RWPE1 (cell line): ENCODE measurements around the gene MAGI1.

Source experiments
- CTCF ChIA-PET: fragments of 350-600 bp; sonication (Branson Sonifier 250); formaldehyde crosslinking; extraction: SDS; loops from one replicate; lab custom pipeline; 2021; lab: Yijun Ruan, JAX
- POLR2A ChIA-PET: fragments of 400-600 bp; formaldehyde crosslinking; extraction: SDS; loops from one replicate; lab custom pipeline; 2020; ENCODE audit warnings: antibody characterized with exemption; ENCODE audit not compliant: low non-redundant PET; lab: Yijun Ruan, JAX
- DNase-seq: peaks from one replicate; pipeline ENCODE4 v3.0.0; 2012; ENCODE audit warnings: low spot score
- H3K27ac ChIP-seq: fragments of 450-650 bp; 2 replicates; pipeline ENCODE4 v1.5.1; 2017
- TF ChIP-seq, protein P1 (sequence below): fragments of 450-650 bp; conservative IDR thresholded peaks from 2 replicates; pipeline ENCODE4 v1.5.1; 2017; ENCODE audit warnings: low read depth, mild to moderate bottlenecking

The MAGI1 gene

DNA sequence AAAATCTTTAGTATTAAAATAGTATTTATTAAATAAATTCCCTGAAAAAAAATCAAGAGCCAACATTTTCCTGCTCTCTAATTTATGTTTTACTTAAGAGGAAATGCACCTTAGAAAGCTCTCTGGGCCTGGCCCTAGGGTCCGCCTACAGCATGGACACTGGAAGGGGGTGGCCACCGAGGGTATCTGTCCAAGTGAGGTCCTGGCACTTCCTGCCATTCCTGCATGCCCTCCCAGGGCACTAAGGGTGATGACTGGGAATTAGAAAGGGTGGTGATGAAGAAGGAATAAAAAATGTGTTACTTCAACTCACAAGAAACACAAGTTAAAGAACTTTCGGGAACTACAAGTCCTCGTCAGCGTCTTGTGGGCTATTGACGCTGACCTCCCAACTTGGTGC is 92.8 kb downstream of the MAGI1 start:
- no peak for DNase-seq
- ChIA-PET POLR2A (no interaction called here), CTCF (no interaction called here)
- TF ChIP-seq, protein P1, sequence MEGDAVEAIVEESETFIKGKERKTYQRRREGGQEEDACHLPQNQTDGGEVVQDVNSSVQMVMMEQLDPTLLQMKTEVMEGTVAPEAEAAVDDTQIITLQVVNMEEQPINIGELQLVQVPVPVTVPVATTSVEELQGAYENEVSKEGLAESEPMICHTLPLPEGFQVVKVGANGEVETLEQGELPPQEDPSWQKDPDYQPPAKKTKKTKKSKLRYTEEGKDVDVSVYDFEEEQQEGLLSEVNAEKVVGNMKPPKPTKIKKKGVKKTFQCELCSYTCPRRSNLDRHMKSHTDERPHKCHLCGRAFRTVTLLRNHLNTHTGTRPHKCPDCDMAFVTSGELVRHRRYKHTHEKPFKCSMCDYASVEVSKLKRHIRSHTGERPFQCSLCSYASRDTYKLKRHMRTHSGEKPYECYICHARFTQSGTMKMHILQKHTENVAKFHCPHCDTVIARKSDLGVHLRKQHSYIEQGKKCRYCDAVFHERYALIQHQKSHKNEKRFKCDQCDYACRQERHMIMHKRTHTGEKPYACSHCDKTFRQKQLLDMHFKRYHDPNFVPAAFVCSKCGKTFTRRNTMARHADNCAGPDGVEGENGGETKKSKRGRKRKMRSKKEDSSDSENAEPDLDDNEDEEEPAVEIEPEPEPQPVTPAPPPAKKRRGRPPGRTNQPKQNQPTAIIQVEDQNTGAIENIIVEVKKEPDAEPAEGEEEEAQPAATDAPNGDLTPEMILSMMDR: no peak
- no peak overlapping the region for H3K27ac ChIP-seq

DNA sequence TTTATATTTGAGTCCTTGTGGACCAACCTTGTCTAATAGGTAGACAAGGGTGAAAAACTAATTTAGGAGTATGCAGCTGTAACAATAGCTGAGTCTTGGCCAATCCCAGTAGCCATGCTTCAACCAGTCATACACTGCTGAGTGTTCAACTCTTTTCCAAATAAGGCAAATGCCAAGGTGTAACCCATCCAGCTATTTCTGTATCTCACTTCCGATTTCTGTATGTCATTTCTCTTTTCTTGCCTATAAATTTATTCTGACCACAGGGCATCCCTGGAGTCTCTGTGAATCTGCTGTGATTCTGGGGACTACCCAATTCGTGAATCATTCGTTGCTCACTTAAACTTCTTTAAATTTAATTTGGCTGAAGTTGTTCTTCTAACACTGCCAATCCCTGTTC is 93.2 kb downstream of the MAGI1 start:
- ChIA-PET POLR2A (no interaction called here), CTCF (no interaction called here)
- TF ChIP-seq, protein P1: no peak
- H3K27ac ChIP-seq: no peak overlapping the region
- DNase-seq: no peak

DNA sequence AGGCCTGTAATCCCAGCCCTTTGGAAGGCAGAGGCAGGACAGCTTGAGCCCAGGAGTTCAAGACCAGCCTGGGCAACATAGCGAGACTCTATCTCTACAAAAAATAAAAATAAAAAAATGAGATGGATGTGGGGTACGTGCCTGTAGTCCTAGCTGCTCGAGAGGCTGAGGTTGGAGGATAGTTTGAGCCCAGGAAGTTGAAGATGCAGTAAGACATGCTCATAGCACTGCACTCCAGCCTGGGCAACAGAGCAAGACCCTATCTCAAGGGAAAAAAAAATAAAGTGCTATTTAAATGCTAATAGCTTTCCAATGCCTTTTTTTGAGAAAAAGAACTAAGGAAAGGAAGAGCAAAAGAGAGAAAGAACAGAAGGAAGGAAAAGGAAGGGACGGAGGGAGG is 94.5 kb downstream of the MAGI1 start:
- DNase-seq: no peak
- TF ChIP-seq, protein P1: no peak
- ChIA-PET CTCF (no interaction called here), POLR2A (no interaction called here)
- no peak overlapping the region for H3K27ac ChIP-seq

DNA sequence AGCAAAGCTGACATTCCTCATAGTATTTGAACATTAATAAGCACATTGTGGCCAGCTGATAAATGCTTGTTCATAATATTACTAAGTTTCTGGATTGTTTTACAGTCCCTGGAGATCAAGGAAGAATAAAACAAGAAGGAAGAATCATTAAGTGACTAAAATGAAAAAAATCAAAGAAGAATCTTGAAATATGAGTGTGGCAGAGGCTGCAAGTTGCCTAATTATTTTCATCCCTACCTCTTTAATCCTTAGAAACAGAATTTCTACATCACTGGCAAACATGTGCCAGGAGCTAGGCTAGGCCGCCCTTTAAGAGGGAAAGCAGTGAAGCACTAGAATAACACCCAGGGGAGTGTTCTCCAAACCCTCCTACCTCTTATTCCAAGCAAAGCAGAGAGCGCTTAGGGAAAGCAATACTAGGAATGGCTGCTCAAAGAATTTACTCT is 98.9 kb downstream of the MAGI1 start:
- TF ChIP-seq, protein P1: no peak
- ChIA-PET CTCF (interaction anchor here (0.7 kb wide), 1 partner anchor 92 kb away, joined by 3 read pairs; no protein-coding TSS in a partner anchor), POLR2A (no interaction called here)
- no peak for DNase-seq
- no peak overlapping the region for H3K27ac ChIP-seq

DNA sequence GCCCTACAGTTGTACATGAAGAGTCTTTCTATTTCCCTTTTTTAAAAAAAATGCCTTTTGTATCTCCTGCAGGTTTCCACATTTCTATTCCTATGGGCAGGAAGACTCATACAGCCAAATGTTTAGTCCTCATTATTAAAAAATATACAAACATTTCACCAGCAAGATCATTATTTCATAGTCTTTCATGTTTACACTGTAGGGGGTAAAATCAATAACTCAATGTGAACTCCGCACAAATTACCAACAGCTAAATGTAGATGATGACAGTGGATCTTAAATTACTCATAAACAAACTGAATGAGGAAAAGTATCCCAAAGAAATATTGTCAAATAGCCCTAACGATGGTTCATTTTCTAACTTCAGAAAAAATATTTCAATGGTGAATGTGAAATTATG is 99.5 kb downstream of the MAGI1 start:
- DNase-seq: no peak
- no peak overlapping the region for H3K27ac ChIP-seq
- TF ChIP-seq, protein P1: no peak
- ChIA-PET POLR2A (no interaction called here), CTCF (interaction anchor here (0.7 kb wide), 1 partner anchor 91 kb away, joined by 3 read pairs; no protein-coding TSS in a partner anchor)

DNA sequence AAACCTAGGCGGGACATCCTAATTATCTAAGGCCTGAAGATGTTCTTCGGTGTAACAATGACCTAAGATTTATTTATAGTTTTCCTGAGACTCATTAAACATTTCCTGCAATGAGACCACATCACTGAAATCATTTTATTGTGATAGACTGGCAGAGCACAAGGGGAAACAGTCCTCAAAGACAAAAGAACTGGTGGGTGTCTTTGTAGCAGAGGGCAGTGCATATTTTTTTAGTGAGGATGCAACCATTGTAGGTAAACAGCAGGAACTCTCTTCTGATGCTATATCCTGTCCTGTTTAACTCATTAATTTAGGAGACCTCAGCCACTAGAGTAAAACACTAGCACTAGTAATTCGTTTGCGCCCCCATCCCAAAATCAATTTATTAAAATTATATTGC is 100.0 kb downstream of the MAGI1 start:
- no peak for DNase-seq
- TF ChIP-seq, protein P1: no peak
- no peak overlapping the region for H3K27ac ChIP-seq
- POLR2A ChIA-PET: no interaction called here
- CTCF ChIA-PET: no interaction called here
